PC-3 (cell line): ENCODE data around the gene EPM2A. TPM values are rescaled to one million over a fixed set of nuclear protein-coding genes. Genes with fewer than 3 reads are reported as not detected.

Source experiments
- ATAC-seq: fragments of 200-7000 bp; cut with Tn5 transposase; 2 replicates; pipeline ENCODE4 v1.9.1; 2020; ENCODE audit warnings: mild to moderate bottlenecking, moderate library complexity
- BruUV-seq: library from RNA; stranded (reverse); fragments of 400-500 nt; replicated peaks from 2 replicates; lab custom pipeline; 2021; lab: Mats Ljungman, UMichigan
- CTCF ChIA-PET: fragments of 300-600 bp; sonication (Branson Sonifier 250); formaldehyde crosslinking; loops from one replicate; lab custom pipeline; 2022; ENCODE audit warnings: antibody characterized with exemption; lab: Charles Lee
- POLR2A ChIA-PET: fragments of 300-600 bp; sonication (Branson Sonifier 250); formaldehyde crosslinking; loops from one replicate; lab custom pipeline; 2022; ENCODE audit warnings: antibody characterized with exemption; ENCODE audit not compliant: unreplicated experiment; lab: Charles Lee
- DNase-seq: peaks from one replicate; pipeline ENCODE4 v3.0.0-alpha.2; 2015
- H2AFZ ChIP-seq: fragments of 300-600 bp; sonication (generic); 2 replicates; pipeline ENCODE4 v1.6.0; 2016; ENCODE audit warnings: antibody characterized with exemption, low read length
- H3F3A ChIP-seq: fragments of 300-600 bp; sonication (generic); one replicate; pipeline ENCODE4 v1.6.0; 2017; ENCODE audit warnings: antibody characterized with exemption, low read length, control low read depth, mild to moderate bottlenecking; ENCODE audit not compliant: unreplicated experiment
- H3K27ac ChIP-seq: fragments of 300-600 bp; sonication (generic); 2 replicates; pipeline ENCODE4 v1.5.1; 2016; ENCODE audit warnings: mild to moderate bottlenecking, low read length
- H3K27me3 ChIP-seq: fragments of 300-600 bp; sonication (generic); 2 replicates; pipeline ENCODE4 v1.6.1; 2016; ENCODE audit warnings: low read length, mixed read lengths
- H3K36me3 ChIP-seq: fragments of 300-600 bp; sonication (generic); 2 replicates; pipeline ENCODE4 v1.6.1; 2016; ENCODE audit warnings: low read depth, mixed run types, low read length, mixed read lengths
- H3K4me1 ChIP-seq: fragments of 300-600 bp; sonication (generic); 2 replicates; pipeline ENCODE4 v1.5.1; 2016; ENCODE audit warnings: low read length; ENCODE audit not compliant: insufficient read depth
- H3K4me2 ChIP-seq: fragments of 300-600 bp; sonication (generic); 2 replicates; pipeline ENCODE4 v1.6.0; 2016; ENCODE audit warnings: low read length
- H3K4me3 ChIP-seq: fragments of 300-600 bp; sonication (generic); 2 replicates; pipeline ENCODE4 v1.5.1; 2016; ENCODE audit warnings: mild to moderate bottlenecking, low read length, mixed read lengths
- H3K79me2 ChIP-seq: fragments of 300-600 bp; sonication (generic); 2 replicates; pipeline ENCODE4 v1.6.1; 2017; ENCODE audit warnings: low read length, mixed read lengths
- H3K9ac ChIP-seq: fragments of 300-600 bp; sonication (generic); 2 replicates; pipeline ENCODE4 v1.6.0; 2016; ENCODE audit warnings: mild to moderate bottlenecking, low read length
- H3K9me2 ChIP-seq: fragments of 300-600 bp; sonication (generic); replicated peaks from 2 replicates; pipeline ENCODE4 v1.6.1; 2016; ENCODE audit warnings: mixed run types, low read length, mixed read lengths
- H3K9me3 ChIP-seq: fragments of 300-600 bp; sonication (generic); 2 replicates; pipeline ENCODE4 v1.6.1; 2016; ENCODE audit warnings: low read length, mixed read lengths
- H4K20me1 ChIP-seq: fragments of 300-600 bp; sonication (generic); 2 replicates; pipeline ENCODE4 v1.6.1; 2016; ENCODE audit warnings: low read length, mixed read lengths
- EZH2 ChIP-seq: fragments of 300-600 bp; sonication (generic); IDR thresholded peaks from one replicate; pipeline ENCODE4 v1.6.1; 2017; ENCODE audit warnings: antibody characterized with exemption, mild to moderate bottlenecking, low read length; ENCODE audit not compliant: unreplicated experiment
- EZH2phosphoT487 ChIP-seq: fragments of 300-600 bp; sonication (generic); IDR thresholded peaks from 2 replicates; pipeline ENCODE4 v1.6.1; 2018; ENCODE audit warnings: mild to moderate bottlenecking, antibody characterized with exemption, low read length, borderline replicate concordance
- intact Hi-C: fragments of 100-400 bp; cut with micrococcal nuclease; formaldehyde crosslinking; loops from 2 replicates; pipeline ENCODE4 v1.9.0; 2023
- total RNA-seq: library from RNA; depleted of rRNA; stranded (reverse); fragments of >200 nt; gene quantifications from 2 replicates; pipeline ENCODE4 v1.2.3, GENCODE V29; 2014
- TF ChIP-seq, protein P1 (sequence below): fragments of 300-600 bp; sonication (generic); conservative IDR thresholded peaks from 2 replicates; pipeline ENCODE4 v1.5.1; 2017; ENCODE audit warnings: antibody characterized with exemption, low read depth, mild to moderate bottlenecking, low read length

Gene EPM2A
- total RNA-seq, 1 experiment from 2014 or later, result 2.9 TPM

DNA sequence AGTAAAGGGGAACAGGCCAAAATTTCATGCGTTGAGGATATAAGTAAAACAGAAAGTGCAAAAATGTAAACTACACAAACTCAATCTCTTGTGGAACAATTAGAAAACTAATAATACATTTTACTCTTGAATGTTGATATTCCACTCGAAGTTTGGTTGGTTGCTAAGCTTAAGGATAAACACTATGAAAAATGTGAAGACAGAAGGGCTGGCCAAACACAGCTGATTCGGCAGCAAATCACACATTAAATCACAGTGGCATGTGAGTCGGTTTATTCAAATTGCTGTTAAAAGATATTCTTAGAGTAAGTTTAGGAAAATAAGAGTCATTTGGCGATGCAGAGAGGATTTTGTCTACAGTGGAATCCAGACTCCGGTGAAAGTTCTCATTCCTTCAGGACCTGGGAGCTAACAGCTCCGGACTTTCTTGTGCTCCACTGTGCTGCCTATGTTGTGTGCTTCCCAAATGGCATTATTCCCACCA lies 1.4 kb upstream of the EPM2A start:
- POLR2A ChIA-PET, result no interaction called here
- H3K9ac ChIP-seq, result no peak overlapping the region

DNA sequence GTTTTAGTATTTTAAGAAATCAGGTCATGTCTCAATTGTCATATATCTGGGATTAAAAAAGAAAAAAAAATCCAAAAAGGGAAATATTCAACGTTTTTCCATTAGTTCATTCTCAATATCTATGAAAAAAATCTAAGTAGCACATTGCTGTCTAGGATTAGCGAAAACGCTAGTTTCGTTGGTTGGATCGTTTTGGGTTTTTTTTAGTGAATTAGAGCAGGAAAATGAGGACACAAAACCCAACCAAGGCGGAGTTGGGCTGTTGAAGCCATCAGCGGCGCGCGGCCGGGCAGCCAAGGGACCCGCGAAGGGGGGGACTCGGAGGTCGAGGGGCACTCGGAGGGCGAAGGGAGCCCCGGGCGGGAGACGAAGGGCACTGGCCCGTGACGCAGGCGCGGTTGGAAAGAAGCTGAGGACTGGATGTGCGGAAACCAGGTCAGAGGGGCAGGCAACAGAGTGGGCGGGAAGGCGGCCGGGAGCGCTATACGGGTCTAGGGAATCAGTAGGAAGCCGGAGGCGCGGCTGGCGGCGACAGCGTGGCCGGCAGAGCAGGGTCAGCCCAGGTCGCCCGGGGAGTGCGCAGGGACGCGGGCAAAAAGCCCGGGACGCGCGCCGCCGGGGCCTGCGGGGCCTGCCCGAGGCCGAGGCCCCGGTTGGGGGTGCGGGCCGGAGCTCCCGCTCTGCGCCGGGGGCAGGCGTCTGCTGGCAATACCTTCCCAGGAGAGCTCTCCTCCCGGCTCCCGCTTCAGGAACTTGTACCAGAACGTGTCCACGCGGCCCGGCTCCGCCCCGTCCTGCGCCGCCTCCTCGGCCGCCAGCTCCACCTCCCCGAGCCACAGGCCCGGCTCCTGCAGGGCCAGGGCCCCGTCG lies 599 bp downstream of the EPM2A start:
- H3K4me3 ChIP-seq, result peak overlapping the region; percentile 81
- no TSS peak for BruUV-seq
- ATAC-seq, result peak; percentile 93
- H3K4me1 ChIP-seq, result peaks cover 13% of the 10 kb centered on the region; the same call in 1 of the 2 replicates
- intact Hi-C loops, result loop anchor here (2.0 to 5.0 kb wide), 2 partner anchors 80 to 153 kb away; partner anchors contain the start of gene FBXO30
- peak overlapping the region; percentile 84 for H3K27ac ChIP-seq
- TF ChIP-seq EZH2, result no peak
- TF ChIP-seq, protein P1, sequence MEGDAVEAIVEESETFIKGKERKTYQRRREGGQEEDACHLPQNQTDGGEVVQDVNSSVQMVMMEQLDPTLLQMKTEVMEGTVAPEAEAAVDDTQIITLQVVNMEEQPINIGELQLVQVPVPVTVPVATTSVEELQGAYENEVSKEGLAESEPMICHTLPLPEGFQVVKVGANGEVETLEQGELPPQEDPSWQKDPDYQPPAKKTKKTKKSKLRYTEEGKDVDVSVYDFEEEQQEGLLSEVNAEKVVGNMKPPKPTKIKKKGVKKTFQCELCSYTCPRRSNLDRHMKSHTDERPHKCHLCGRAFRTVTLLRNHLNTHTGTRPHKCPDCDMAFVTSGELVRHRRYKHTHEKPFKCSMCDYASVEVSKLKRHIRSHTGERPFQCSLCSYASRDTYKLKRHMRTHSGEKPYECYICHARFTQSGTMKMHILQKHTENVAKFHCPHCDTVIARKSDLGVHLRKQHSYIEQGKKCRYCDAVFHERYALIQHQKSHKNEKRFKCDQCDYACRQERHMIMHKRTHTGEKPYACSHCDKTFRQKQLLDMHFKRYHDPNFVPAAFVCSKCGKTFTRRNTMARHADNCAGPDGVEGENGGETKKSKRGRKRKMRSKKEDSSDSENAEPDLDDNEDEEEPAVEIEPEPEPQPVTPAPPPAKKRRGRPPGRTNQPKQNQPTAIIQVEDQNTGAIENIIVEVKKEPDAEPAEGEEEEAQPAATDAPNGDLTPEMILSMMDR, result no peak
- no peak for TF ChIP-seq EZH2phosphoT487
- peak overlapping the region; percentile 58 for H2AFZ ChIP-seq
- CTCF ChIA-PET, result interaction anchor here (1.1 kb wide), 1 partner anchor 153 kb away, joined by 3 read pairs; no protein-coding TSS in a partner anchor
- H3K36me3 ChIP-seq, result no peaks in the 10 kb centered on the region
- POLR2A ChIA-PET, result interaction anchor here (0.6 kb wide), 1 partner anchor 1917 kb away, joined by 7 read pairs; no protein-coding TSS in a partner anchor
- H4K20me1 ChIP-seq, result no peaks in the 10 kb centered on the region
- H3K9me3 ChIP-seq, result no peaks in the 10 kb centered on the region
- H3K79me2 ChIP-seq, result no peaks in the 10 kb centered on the region
- peak; percentile 80 for DNase-seq
- H3F3A ChIP-seq, result no peaks in the 10 kb centered on the region
- no peaks in the 10 kb centered on the region for H3K27me3 ChIP-seq
- H3K4me2 ChIP-seq, result peak overlapping the region; percentile 83
- H3K9me2 ChIP-seq, result no peaks in the 10 kb centered on the region
- H3K9ac ChIP-seq, result peak overlapping the region; percentile 88

More for the DNA sequence above, 1.4 kb upstream of the EPM2A start:
- H3K79me2 ChIP-seq, result no peaks in the 10 kb centered on the region
- no peak overlapping the region for H2AFZ ChIP-seq
- no TSS peak for BruUV-seq
- TF ChIP-seq, protein P1, result no peak
- TF ChIP-seq EZH2 (no peak), EZH2phosphoT487 (no peak)
- peaks cover 13% of the 10 kb centered on the region; the same call in 1 of the 2 replicates for H3K4me1 ChIP-seq
- CTCF ChIA-PET, result no interaction called here
- intact Hi-C loops, result no loop called here
- H3K4me3 ChIP-seq, result no peak overlapping the region
- H3F3A ChIP-seq, result no peaks in the 10 kb centered on the region
- H3K9me2 ChIP-seq, result no peaks in the 10 kb centered on the region
- H4K20me1 ChIP-seq, result no peaks in the 10 kb centered on the region
- H3K4me2 ChIP-seq, result peak overlapping the region; percentile 83; the same call in 1 of the 2 replicates
- ATAC-seq (no peak), DNase-seq (no peak)
- H3K27me3 ChIP-seq, result no peaks in the 10 kb centered on the region
- no peaks in the 10 kb centered on the region for H3K9me3 ChIP-seq
- no peak overlapping the region for H3K27ac ChIP-seq
- no peaks in the 10 kb centered on the region for H3K36me3 ChIP-seq
